B cell (primary cell): ENCODE data around the gene BLCAP.

Source experiments
- CTCF ChIP-seq: fragments of 200-600 bp; IDR thresholded peaks from one replicate; pipeline ENCODE4 v1.8.0; 2022; ENCODE audit warnings: antibody characterized with exemption, mild to moderate bottlenecking
- EZH2 ChIP-seq: IDR thresholded peaks from 2 replicates; pipeline ENCODE4 v1.6.1; 2012; ENCODE audit warnings: borderline replicate concordance, low read depth, mild to moderate bottlenecking, moderate library complexity, low read length; ENCODE audit not compliant: insufficient read depth, poor library complexity, severe bottlenecking

GRCh38 chr20:37474386-37474785, 53.3 kb downstream of the BLCAP start:
- TF ChIP-seq CTCF (no peak), EZH2 (no peak)
